Gastroesophageal sphincter (tissue), 3 donors: ENCODE data around the gene PNKP.

Experiments used
- POLR2A ChIP-seq, 2 donors: fragments of 450-650 bp; IDR thresholded peaks; one replicate each; pipeline ENCODE4 v1.6.1; 2017; ENCODE audit warnings: antibody characterized with exemption in 2 of 2, mild to moderate bottlenecking in 2 of 2, moderate library complexity in 1 of 2
- POLR2AphosphoS5 ChIP-seq: sonication (generic); formaldehyde crosslinking; IDR thresholded peaks from one replicate; pipeline ENCODE4 v1.6.1; 2017; ENCODE audit warnings: antibody characterized with exemption
- TF ChIP-seq, protein P1 (sequence below), 4 experiments: fragments of 200-600 bp in 2 of 4; fragments of 450-650 bp in 2 of 4; sonication (generic) in 1 of 4; IDR thresholded peaks; one replicate each; pipeline ENCODE4 v1.5.1; 2017 to 2019; ENCODE audit warnings: antibody characterized with exemption in 4 of 4, mild to moderate bottlenecking in 2 of 4, moderate library complexity in 2 of 4

DNA sequence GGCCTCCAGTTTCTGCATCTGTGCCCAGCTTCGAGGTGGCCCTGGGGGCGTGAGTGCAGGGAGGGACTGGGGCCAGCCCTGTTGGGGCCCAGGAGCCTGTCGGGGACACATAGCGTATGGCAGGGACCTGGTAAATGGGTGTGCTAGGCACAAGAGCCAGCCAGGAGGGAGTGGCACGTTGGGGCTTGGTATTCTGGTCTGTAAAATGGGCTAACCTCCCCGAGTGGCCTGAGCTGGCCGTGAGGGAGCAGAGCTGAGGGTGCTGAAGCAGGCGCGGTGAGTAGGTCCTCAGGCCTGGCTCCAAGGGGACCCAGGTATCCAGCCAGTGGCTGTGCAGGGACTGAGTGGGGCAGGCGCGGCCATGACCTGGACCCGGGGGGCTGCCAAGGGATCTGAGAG is 12.1 kb downstream of the PNKP start:
- no peak for TF ChIP-seq POLR2AphosphoS5
- TF ChIP-seq, protein P1, sequence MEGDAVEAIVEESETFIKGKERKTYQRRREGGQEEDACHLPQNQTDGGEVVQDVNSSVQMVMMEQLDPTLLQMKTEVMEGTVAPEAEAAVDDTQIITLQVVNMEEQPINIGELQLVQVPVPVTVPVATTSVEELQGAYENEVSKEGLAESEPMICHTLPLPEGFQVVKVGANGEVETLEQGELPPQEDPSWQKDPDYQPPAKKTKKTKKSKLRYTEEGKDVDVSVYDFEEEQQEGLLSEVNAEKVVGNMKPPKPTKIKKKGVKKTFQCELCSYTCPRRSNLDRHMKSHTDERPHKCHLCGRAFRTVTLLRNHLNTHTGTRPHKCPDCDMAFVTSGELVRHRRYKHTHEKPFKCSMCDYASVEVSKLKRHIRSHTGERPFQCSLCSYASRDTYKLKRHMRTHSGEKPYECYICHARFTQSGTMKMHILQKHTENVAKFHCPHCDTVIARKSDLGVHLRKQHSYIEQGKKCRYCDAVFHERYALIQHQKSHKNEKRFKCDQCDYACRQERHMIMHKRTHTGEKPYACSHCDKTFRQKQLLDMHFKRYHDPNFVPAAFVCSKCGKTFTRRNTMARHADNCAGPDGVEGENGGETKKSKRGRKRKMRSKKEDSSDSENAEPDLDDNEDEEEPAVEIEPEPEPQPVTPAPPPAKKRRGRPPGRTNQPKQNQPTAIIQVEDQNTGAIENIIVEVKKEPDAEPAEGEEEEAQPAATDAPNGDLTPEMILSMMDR (IDR thresholded peaks at IDR 0.05), result no peak
- TF ChIP-seq POLR2A (IDR thresholded peaks at IDR 0.05), result no peak
